ENCODE data around the gene ABCB9. TPM values are rescaled to one million over a fixed set of nuclear protein-coding genes. Genes with fewer than 3 reads are reported as not detected.

The ABCB9 gene
- total RNA-seq, 1 donor from 2014 or later, result 1.9 TPM

GRCh38 chr12:122977655-122978392, 11.6 kb upstream of the ABCB9 start:
- TF ChIP-seq EZH2phosphoT487 (IDR thresholded peaks at IDR 0.05) (no peak), CTCF (IDR thresholded peaks at IDR 0.05) (no peak), EZH2 (IDR thresholded peaks at IDR 0.05) (no peak)
- H3K4me3 ChIP-seq, result no peak overlapping the region
- H3K27ac ChIP-seq, result no peak overlapping the region
- Mint-ChIP-seq H3K9me3 (no peaks in the 10 kb centered on the region), H3K4me3 (peak overlapping the region; percentile 71), H3K4me1 (peaks cover 33% of the 10 kb centered on the region), H3K36me3 (peaks cover 2% of the 10 kb centered on the region), H3K27ac (no peak overlapping the region), H3K27me3 (ENCODE audit: insufficient read depth, low read depth) (no peaks in the 10 kb centered on the region)
- H3K9me3 ChIP-seq (ENCODE audit: low read depth), result no peaks in the 10 kb centered on the region
- DNase-seq (ENCODE audit: low spot score), result no peak
- H4K20me1 ChIP-seq (ENCODE audit: low read depth), result peaks cover 17% of the 10 kb centered on the region
- no peak overlapping the region for H3K4me2 ChIP-seq
- no peaks in the 10 kb centered on the region for H3K36me3 ChIP-seq
- H3F3A ChIP-seq (ENCODE audit: low read depth), result peaks cover 9% of the 10 kb centered on the region
- H3K79me2 ChIP-seq (ENCODE audit: low read depth), result peaks cover 42% of the 10 kb centered on the region
- H3K9ac ChIP-seq, result no peak overlapping the region
- no peak overlapping the region for H2AFZ ChIP-seq (replicated peaks)
- peaks cover 18% of the 10 kb centered on the region for H3K4me1 ChIP-seq
- H3K27me3 ChIP-seq, result no peaks in the 10 kb centered on the region

GRCh38 chr12:122977153-122977552, 10.9 kb upstream of the ABCB9 start:
- no peak for TF ChIP-seq EZH2phosphoT487 (IDR thresholded peaks at IDR 0.05)
- TF ChIP-seq CTCF (IDR thresholded peaks at IDR 0.05), result no peak
- Histone ChIP-seq H3K4me3 (no peak overlapping the region), H4K20me1 (ENCODE audit: low read depth) (peaks cover 12% of the 10 kb centered on the region), H3K4me1 (peaks cover 18% of the 10 kb centered on the region), H3K4me2 (no peak overlapping the region), H3F3A (ENCODE audit: low read depth) (peaks cover 9% of the 10 kb centered on the region), H3K36me3 (no peaks in the 10 kb centered on the region), H2AFZ (replicated peaks) (no peak overlapping the region), H3K27me3 (no peaks in the 10 kb centered on the region), H3K9me3 (ENCODE audit: low read depth) (no peaks in the 10 kb centered on the region), H3K9ac (no peak overlapping the region), H3K27ac (no peak overlapping the region), H3K79me2 (ENCODE audit: low read depth) (peaks cover 40% of the 10 kb centered on the region)
- Mint-ChIP-seq H3K4me1 (peaks cover 31% of the 10 kb centered on the region), H3K9me3 (no peaks in the 10 kb centered on the region), H3K27me3 (ENCODE audit: insufficient read depth, low read depth) (no peaks in the 10 kb centered on the region), H3K36me3 (peaks cover 2% of the 10 kb centered on the region), H3K4me3 (peak overlapping the region; percentile 98), H3K27ac (no peak overlapping the region)
- DNase-seq (ENCODE audit: low spot score), result no peak

GRCh38 chr12:122976648-122976975, 10.3 kb upstream of the ABCB9 start:
- H3K27ac ChIP-seq, result no peak overlapping the region
- DNase-seq (ENCODE audit: low spot score), result no peak
- H4K20me1 ChIP-seq (ENCODE audit: low read depth), result peaks cover 6% of the 10 kb centered on the region
- Mint-ChIP-seq H3K27me3 (ENCODE audit: insufficient read depth, low read depth) (no peaks in the 10 kb centered on the region), H3K4me3 (peak overlapping the region; percentile 98), H3K27ac (no peak overlapping the region), H3K4me1 (peaks cover 27% of the 10 kb centered on the region), H3K9me3 (no peaks in the 10 kb centered on the region), H3K36me3 (peaks cover 2% of the 10 kb centered on the region)
- no peak overlapping the region for H2AFZ ChIP-seq (replicated peaks)
- peaks cover 9% of the 10 kb centered on the region for H3F3A ChIP-seq (ENCODE audit: low read depth)
- H3K9me3 ChIP-seq (ENCODE audit: low read depth), result no peaks in the 10 kb centered on the region
- H3K27me3 ChIP-seq, result no peaks in the 10 kb centered on the region
- H3K4me2 ChIP-seq, result no peak overlapping the region
- H3K36me3 ChIP-seq, result no peaks in the 10 kb centered on the region
- no peak overlapping the region for H3K9ac ChIP-seq
- no peak for TF ChIP-seq EZH2 (IDR thresholded peaks at IDR 0.05)
- no peak overlapping the region for H3K4me3 ChIP-seq
- H3K79me2 ChIP-seq (ENCODE audit: low read depth), result peaks cover 35% of the 10 kb centered on the region
- peaks cover 12% of the 10 kb centered on the region for H3K4me1 ChIP-seq

All from neural progenitor cell (in vitro differentiated cells).